Calu3 (cell line): Measurements from ENCODE around the gene MAML1. TPM values are rescaled to one million over a fixed set of nuclear protein-coding genes. Genes with fewer than 3 reads are reported as not detected.

ENCODE experiments used
- BruUV-seq: library from RNA; stranded (reverse); fragments of 400-500 nt; replicated peaks from 2 replicates; lab custom pipeline; 2021; lab: Mats Ljungman, UMichigan
- CTCF ChIA-PET: fragments of 300-600 bp; sonication (Branson Sonifier 250); formaldehyde crosslinking; loops from one replicate; lab custom pipeline; 2022; ENCODE audit warnings: antibody characterized with exemption; lab: Charles Lee
- DNase-seq: peaks from one replicate; pipeline ENCODE4 v3.0.0; 2022
- H3K27ac Mint-ChIP-seq: one replicate; pipeline ENCODE4 v1.8.0; 2022; ENCODE audit warnings: mixed read lengths; ENCODE audit not compliant: unreplicated experiment
- H3K27me3 Mint-ChIP-seq: one replicate; pipeline ENCODE4 v1.8.0; 2022; ENCODE audit warnings: mixed read lengths; ENCODE audit not compliant: unreplicated experiment
- H3K36me3 Mint-ChIP-seq: one replicate; pipeline ENCODE4 v1.8.0; 2022; ENCODE audit warnings: mild to moderate bottlenecking, moderate library complexity, mixed read lengths; ENCODE audit not compliant: insufficient read depth, unreplicated experiment
- H3K4me1 Mint-ChIP-seq: one replicate; pipeline ENCODE4 v1.8.0; 2022; ENCODE audit warnings: mild to moderate bottlenecking, low read depth, mixed read lengths; ENCODE audit not compliant: unreplicated experiment
- H3K4me3 Mint-ChIP-seq: one replicate; pipeline ENCODE4 v1.8.0; 2022; ENCODE audit warnings: mild to moderate bottlenecking, low read depth, moderate library complexity, mixed read lengths; ENCODE audit not compliant: unreplicated experiment
- H3K9me3 Mint-ChIP-seq: one replicate; pipeline ENCODE4 v1.8.0; 2022; ENCODE audit warnings: low read depth, mixed read lengths; ENCODE audit not compliant: unreplicated experiment
- CTCF ChIP-seq: fragments of 200-600 bp; IDR thresholded peaks from one replicate; pipeline ENCODE4 v1.8.0; 2022; ENCODE audit warnings: antibody characterized with exemption; ENCODE audit not compliant: unreplicated experiment
- intact Hi-C: fragments of 100-400 bp; cut with micrococcal nuclease; formaldehyde crosslinking; loops from one replicate; pipeline ENCODE4 v1.10.0; 2022; ENCODE audit not compliant: unreplicated experiment
- total RNA-seq: library from RNA; stranded (reverse); gene quantifications from 2 replicates; pipeline ENCODE4 v1.2.3, GENCODE V29; 2022

Gene MAML1
- total RNA-seq, 1 experiment from 2014 or later: 38.5 TPM

- H3K36me3 Mint-ChIP-seq: peaks cover 94% of the 10 kb centered on the region
- H3K27ac Mint-ChIP-seq: peak overlapping the region; percentile 99
- intact Hi-C loops: loop anchor here (2.0 to 5.0 kb wide), 2 partner anchors 17 to 59 kb away; no protein-coding TSS in a partner anchor
- peaks cover 47% of the 10 kb centered on the region for H3K4me1 Mint-ChIP-seq
- DNase-seq: peak; percentile 98
- TF ChIP-seq CTCF: no peak
- H3K9me3 Mint-ChIP-seq: no peaks in the 10 kb centered on the region
- H3K27me3 Mint-ChIP-seq: no peaks in the 10 kb centered on the region
- CTCF ChIA-PET: interaction anchor here (0.5 to 1.6 kb wide), 2 partner anchors 12 to 13 kb away, joined by 3 to 6 read pairs; no protein-coding TSS in a partner anchor
- H3K4me3 Mint-ChIP-seq: peak overlapping the region; percentile 97
- TSS peak; percentile 69 for BruUV-seq
Observed at GRCh38 chr5:179821298-179822058, 88.9 kb downstream of the MAML1 start.

GRCh38 chr5:179822059-179822432 is 89.4 kb downstream of the MAML1 start:
- peaks cover 52% of the 10 kb centered on the region for H3K4me1 Mint-ChIP-seq
- H3K9me3 Mint-ChIP-seq: no peaks in the 10 kb centered on the region
- H3K4me3 Mint-ChIP-seq: peak overlapping the region; percentile 97
- H3K27ac Mint-ChIP-seq: peak overlapping the region; percentile 99
- TSS peak; percentile 53 for BruUV-seq
- DNase-seq: no peak
- no peak for TF ChIP-seq CTCF
- no peaks in the 10 kb centered on the region for H3K27me3 Mint-ChIP-seq
- H3K36me3 Mint-ChIP-seq: peaks cover 100% of the 10 kb centered on the region
- intact Hi-C loops: loop anchor here (5.0 kb wide), 1 partner anchor 60 kb away; no protein-coding TSS in a partner anchor
- CTCF ChIA-PET: interaction anchor here (0.5 kb wide), 1 partner anchor 12 kb away, joined by 3 read pairs; no protein-coding TSS in a partner anchor

- Mint-ChIP-seq H3K9me3 (no peaks in the 10 kb centered on the region), H3K27ac (peak overlapping the region; percentile 99), H3K27me3 (no peaks in the 10 kb centered on the region), H3K4me1 (peaks cover 53% of the 10 kb centered on the region), H3K4me3 (peak overlapping the region; percentile 97), H3K36me3 (peaks cover 100% of the 10 kb centered on the region)
- CTCF ChIA-PET: interaction anchor here (0.5 to 0.6 kb wide), 2 partner anchors 11 to 27 kb away, joined by 3 read pairs; no protein-coding TSS in a partner anchor
- TF ChIP-seq CTCF: no peak
- intact Hi-C loops: loop anchor here (5.0 kb wide), 1 partner anchor 60 kb away; no protein-coding TSS in a partner anchor
- BruUV-seq: no TSS peak
- DNase-seq: no peak
Observed at GRCh38 chr5:179822444-179822990, 89.9 kb downstream of the MAML1 start.

GRCh38 chr5:179823937-179824744 is 91.5 kb downstream of the MAML1 start:
- BruUV-seq: no TSS peak
- no peak for TF ChIP-seq CTCF
- H3K9me3 Mint-ChIP-seq: no peaks in the 10 kb centered on the region
- peak overlapping the region; percentile 81 for H3K27ac Mint-ChIP-seq
- CTCF ChIA-PET: interaction anchor here (0.6 kb wide), 2 partner anchors 21 to 1144 kb away, joined by 3 read pairs; no protein-coding TSS in a partner anchor
- peaks cover 55% of the 10 kb centered on the region for H3K4me1 Mint-ChIP-seq
- peaks cover 100% of the 10 kb centered on the region for H3K36me3 Mint-ChIP-seq
- no peaks in the 10 kb centered on the region for H3K27me3 Mint-ChIP-seq
- peak overlapping the region; percentile 97 for H3K4me3 Mint-ChIP-seq
- DNase-seq: no peak
- intact Hi-C loops: loop anchor here (5.0 kb wide), 1 partner anchor 62 kb away; no protein-coding TSS in a partner anchor
